Effector memory CD8-positive, alpha-beta T cell (primary cell): Measurements from ENCODE around the gene HRC.

Experiments used
- ATAC-seq: fragments of 150-1000 bp; cut with Tn5 transposase; replicated peaks from 2 replicates; pipeline ENCODE4 v1.10.0; 2021; ENCODE audit warnings: mild to moderate bottlenecking, moderate library complexity
- DNase-seq, 3 experiments: peaks; one replicate each; pipeline ENCODE4 v3.0.0; 2021
- H3K27ac Mint-ChIP-seq, 2 donors: one replicate each; pipeline ENCODE4 v1.8.0; 2022; ENCODE audit warnings: mild to moderate bottlenecking in 2 of 2, mixed read lengths in 2 of 2, moderate library complexity in 2 of 2
- H3K27me3 Mint-ChIP-seq, 2 donors: one replicate each; pipeline ENCODE4 v1.8.0; 2022; ENCODE audit warnings: mixed read lengths in 2 of 2
- H3K36me3 Mint-ChIP-seq: one replicate; pipeline ENCODE4 v1.8.0; 2022; ENCODE audit warnings: mild to moderate bottlenecking, moderate library complexity, mixed read lengths; ENCODE audit not compliant: insufficient read depth
- H3K4me1 Mint-ChIP-seq, 2 donors: one replicate each; pipeline ENCODE4 v1.8.0; 2022; ENCODE audit warnings: low read depth in 2 of 2, mixed read lengths in 2 of 2
- H3K4me3 Mint-ChIP-seq, 2 donors: one replicate each; pipeline ENCODE4 v1.8.0; 2022; ENCODE audit warnings: mild to moderate bottlenecking in 2 of 2, mixed read lengths in 2 of 2, moderate library complexity in 2 of 2
- H3K9me3 Mint-ChIP-seq, 2 donors: one replicate each; pipeline ENCODE4 v1.8.0; 2022; ENCODE audit warnings: mixed read lengths in 2 of 2

Gene HRC

DNA sequence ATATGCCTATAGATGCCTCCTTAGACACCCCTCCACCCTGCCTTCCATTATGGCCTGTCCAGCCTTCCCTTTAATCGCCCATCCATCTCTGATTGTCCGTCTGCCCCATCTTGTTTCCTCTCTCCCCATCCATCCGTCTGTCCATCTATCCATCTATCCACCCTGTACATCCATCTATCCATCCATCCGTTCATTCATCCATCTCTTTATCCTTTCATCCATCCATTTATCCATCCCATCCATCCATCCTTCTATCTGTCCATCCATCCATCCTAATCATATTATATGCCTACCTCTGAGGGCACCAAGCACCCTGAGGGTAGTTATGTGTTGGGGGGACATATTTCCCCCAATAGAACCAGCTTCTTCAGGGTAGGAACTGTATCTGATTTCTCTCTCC is 25.5 kb upstream of the HRC start:
- no peak for DNase-seq
- Mint-ChIP-seq H3K4me3 (no peak overlapping the region), H3K27ac (no peak overlapping the region), H3K4me1 (no peaks in the 10 kb centered on the region), H3K27me3 (peaks cover 11% of the 10 kb centered on the region in 2 donors), H3K36me3 (no peaks in the 10 kb centered on the region), H3K9me3 (peaks cover 0 to 4% of the 10 kb centered on the region in 2 donors)
- ATAC-seq, result no peak

DNA sequence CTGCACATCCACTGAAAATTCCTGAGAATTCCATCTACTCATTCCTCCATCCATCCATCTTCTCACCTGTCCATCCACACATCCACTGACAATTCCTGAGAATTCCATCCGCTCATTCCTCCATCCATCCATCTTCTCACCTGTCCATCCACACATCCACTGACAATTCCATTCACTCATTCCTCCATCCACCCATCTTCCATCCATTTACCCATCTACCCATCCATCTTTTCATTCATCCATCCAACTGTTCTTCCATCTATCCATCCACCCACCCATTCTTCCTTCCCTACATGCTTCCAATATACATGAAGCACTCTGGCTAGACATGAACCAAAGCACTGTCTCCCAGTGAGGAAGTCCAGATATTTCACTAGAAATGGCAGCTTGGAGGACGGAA is 18.0 kb upstream of the HRC start:
- peaks cover 7 to 9% of the 10 kb centered on the region in 2 donors for H3K27me3 Mint-ChIP-seq
- DNase-seq, result no peak
- no peak for ATAC-seq
- H3K4me1 Mint-ChIP-seq, result no peaks in the 10 kb centered on the region
- no peaks in the 10 kb centered on the region for H3K36me3 Mint-ChIP-seq
- H3K9me3 Mint-ChIP-seq, result no peaks in the 10 kb centered on the region
- no peak overlapping the region for H3K4me3 Mint-ChIP-seq
- H3K27ac Mint-ChIP-seq, result no peak overlapping the region

DNA sequence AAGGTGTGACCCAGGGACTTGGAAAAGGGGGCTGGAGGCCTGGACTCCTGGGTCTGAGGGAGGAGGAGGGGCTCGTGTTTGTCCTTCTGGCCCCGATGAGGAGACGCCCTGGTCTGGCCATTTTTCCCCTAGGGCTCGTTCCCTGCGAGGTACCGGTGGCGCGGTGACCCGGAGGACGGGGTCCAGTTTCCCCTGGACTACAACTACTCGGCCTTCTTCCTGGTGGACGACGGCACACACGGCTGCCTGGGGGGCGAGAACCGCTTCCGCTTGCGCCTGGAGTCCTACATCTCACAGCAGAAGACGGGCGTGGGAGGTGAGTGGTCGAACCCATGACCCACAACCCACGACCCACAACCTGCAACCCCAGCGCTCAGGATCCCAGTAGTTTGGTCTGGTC is 13.2 kb upstream of the HRC start:
- Mint-ChIP-seq H3K27ac (no peak overlapping the region), H3K4me1 (no peaks in the 10 kb centered on the region), H3K4me3 (no peak overlapping the region), H3K27me3 (peaks cover 19 to 40% of the 10 kb centered on the region in 2 donors), H3K9me3 (no peaks in the 10 kb centered on the region), H3K36me3 (no peaks in the 10 kb centered on the region)
- DNase-seq (no peak), ATAC-seq (no peak)

DNA sequence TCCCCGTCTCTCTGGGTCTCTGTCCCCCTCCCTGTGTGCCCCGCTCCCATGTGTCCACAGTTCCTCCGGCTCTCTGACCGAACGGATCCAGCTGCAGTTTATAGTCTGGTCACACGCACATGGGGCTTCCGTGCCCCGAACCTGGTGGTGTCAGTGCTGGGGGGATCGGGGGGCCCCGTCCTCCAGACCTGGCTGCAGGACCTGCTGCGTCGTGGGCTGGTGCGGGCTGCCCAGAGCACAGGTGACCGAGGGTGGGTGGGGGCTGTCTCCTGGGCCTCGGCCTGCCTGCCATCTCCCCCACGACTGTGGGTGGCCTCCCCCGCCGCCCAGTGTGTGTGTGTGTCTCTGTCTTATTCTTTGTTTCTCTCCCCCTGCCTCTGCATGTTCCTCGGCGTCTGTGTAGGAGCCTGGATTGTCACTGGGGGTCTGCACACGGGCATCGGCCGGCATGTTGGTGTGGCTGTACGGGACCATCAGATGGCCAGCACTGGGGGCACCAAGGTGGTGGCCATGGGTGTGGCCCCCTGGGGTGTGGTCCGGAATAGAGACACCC is 12.7 kb upstream of the HRC start:
- DNase-seq (no peak), ATAC-seq (no peak)
- Mint-ChIP-seq H3K4me1 (no peaks in the 10 kb centered on the region), H3K4me3 (no peak overlapping the region), H3K9me3 (no peaks in the 10 kb centered on the region), H3K27ac (no peak overlapping the region), H3K36me3 (no peaks in the 10 kb centered on the region), H3K27me3 (peaks cover 19 to 40% of the 10 kb centered on the region in 2 donors)

DNA sequence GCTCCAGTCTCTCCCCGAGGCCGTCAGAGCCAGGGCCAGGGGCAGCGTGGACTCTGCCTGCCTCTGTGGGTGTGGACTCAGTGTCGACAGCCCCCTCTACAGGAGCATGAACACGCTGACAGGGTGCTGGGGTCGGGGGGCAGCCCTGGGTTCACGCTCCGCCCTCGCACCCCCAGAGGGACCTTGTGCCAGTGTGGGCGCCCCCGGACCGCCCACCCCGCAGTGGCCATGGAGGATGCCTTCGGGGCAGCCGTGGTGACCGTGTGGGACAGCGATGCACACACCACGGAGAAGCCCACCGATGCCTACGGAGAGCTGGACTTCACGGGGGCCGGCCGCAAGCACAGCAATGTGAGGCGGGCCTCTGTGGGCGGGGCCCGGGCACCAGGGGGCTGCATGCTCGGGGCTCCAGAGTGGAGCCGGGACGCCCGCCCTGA is 10.7 kb upstream of the HRC start:
- Mint-ChIP-seq H3K9me3 (no peaks in the 10 kb centered on the region), H3K4me1 (no peaks in the 10 kb centered on the region), H3K27me3 (peaks cover 23 to 53% of the 10 kb centered on the region in 2 donors), H3K27ac (no peak overlapping the region), H3K36me3 (no peaks in the 10 kb centered on the region), H3K4me3 (no peak overlapping the region)
- ATAC-seq (no peak), DNase-seq (no peak)

GRCh38 chr19:49165111-49165750 is 10.0 kb upstream of the HRC start:
- H3K4me3 Mint-ChIP-seq, result no peak overlapping the region
- peaks cover under 1% of the 10 kb centered on the region for H3K36me3 Mint-ChIP-seq
- H3K4me1 Mint-ChIP-seq, result no peaks in the 10 kb centered on the region
- ATAC-seq (no peak), DNase-seq (no peak)
- H3K27me3 Mint-ChIP-seq, result peaks cover 29 to 60% of the 10 kb centered on the region in 2 donors
- no peaks in the 10 kb centered on the region for H3K9me3 Mint-ChIP-seq
- H3K27ac Mint-ChIP-seq, result no peak overlapping the region

GRCh38 chr19:49161987-49162386 is 6.8 kb upstream of the HRC start:
- no peak for DNase-seq
- peaks cover 6% of the 10 kb centered on the region in 2 donors for H3K4me1 Mint-ChIP-seq
- H3K4me3 Mint-ChIP-seq, result no peak overlapping the region
- peaks cover 53 to 74% of the 10 kb centered on the region in 2 donors for H3K27me3 Mint-ChIP-seq
- no peaks in the 10 kb centered on the region for H3K9me3 Mint-ChIP-seq
- ATAC-seq, result no peak
- peaks cover 3% of the 10 kb centered on the region for H3K36me3 Mint-ChIP-seq
- no peak overlapping the region for H3K27ac Mint-ChIP-seq

DNA sequence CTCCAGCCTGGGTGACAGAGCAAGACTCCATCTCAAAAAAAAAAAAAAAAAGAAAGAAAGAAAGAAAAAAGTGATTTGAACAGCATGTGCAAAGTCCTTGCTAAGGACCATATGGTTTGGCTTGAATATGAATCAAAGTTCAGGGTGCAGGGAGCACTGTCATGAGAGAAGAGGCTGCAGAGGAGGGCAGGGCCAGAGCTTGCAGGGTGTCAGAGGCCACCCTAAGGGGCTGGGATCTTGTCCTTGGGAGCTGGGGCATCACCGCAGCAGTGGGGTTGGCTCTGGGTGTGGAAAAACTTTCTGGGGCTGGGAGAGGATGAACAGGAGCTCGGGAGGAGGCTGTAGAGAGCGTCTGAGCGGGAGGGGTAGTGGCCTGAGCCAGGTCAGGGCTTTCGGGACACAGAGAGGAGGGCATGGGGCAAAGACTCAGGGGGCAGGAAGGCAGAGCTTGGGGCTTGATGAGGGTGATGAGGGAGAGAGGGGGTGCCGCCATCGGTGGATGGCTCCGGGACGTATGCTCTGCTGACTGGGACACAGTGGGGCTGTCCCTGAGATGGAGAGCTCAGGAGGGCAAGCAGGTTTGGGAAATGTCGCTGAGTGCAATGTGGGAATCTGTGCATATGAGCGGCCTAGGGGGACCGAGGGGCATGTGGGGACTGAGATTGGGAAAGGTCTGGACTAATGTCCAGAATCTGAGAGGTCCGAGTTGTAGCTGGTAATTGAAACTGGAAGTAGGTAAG is 5.4 kb upstream of the HRC start:
- DNase-seq (no peak), ATAC-seq (no peak)
- H3K27me3 Mint-ChIP-seq, result peaks cover 53 to 73% of the 10 kb centered on the region in 2 donors
- H3K27ac Mint-ChIP-seq, result no peak overlapping the region
- no peaks in the 10 kb centered on the region for H3K9me3 Mint-ChIP-seq
- no peak overlapping the region for H3K4me3 Mint-ChIP-seq
- H3K4me1 Mint-ChIP-seq, result peaks cover 6% of the 10 kb centered on the region in 2 donors
- H3K36me3 Mint-ChIP-seq, result peaks cover 3% of the 10 kb centered on the region

DNA sequence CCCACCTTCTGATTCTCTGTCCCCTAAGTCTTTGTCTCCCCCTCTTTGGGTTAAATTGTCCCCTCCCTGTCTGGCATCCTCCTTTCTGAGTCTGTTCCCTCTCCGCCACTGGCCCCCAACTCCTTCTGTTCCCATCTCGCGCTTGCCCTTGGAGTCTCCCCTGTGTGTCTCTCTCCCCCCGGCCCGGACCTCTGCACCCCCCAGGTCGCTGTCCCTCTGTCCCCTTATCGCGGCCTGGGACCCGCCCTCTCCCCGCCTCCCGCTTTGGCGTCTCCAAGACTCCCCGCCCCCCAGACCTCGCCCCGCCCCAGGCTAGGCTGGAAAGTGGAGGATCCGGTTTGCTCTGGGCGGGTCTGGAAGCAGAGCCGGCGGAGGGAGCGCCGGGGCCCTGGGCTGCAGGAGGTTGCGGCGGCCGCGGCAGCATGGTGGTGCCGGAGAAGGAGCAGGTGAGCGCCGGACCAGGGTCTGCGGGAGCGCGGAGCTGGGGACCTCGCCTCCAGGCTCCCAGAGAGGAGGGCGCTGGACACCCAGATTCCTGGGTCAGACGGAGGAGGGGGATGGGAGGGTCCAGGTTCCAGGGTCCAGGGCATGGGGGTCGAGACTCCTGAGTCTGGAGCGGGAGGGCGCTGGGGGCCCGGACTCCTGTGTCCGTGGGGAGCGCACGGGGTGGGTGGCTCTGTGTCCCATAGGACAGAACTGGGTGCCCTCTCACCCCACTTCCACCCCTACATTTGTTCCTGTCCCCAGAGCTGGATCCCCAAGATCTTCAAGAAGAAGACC is 2.4 kb upstream of the HRC start, which contains the start of gene TRPM4:
TSS of gene TRPM4 (plus strand) at position 348 of the 780 bp plus-strand sequence. CDS start at position 423, 75 bp downstream.
- Mint-ChIP-seq H3K27ac (no peak within 1 kb of the TSS), H3K4me3 (peak within 1 kb of the TSS; percentile 33 to 64), H3K27me3 (peaks cover 72 to 92% of the 10 kb centered on the region in 2 donors), H3K36me3 (peaks cover 3% of the 10 kb centered on the region), H3K9me3 (no peaks in the 10 kb centered on the region), H3K4me1 (peaks cover 6% of the 10 kb centered on the region in 2 donors)
- no peak for DNase-seq
- peak; percentile 51 for ATAC-seq

DNA sequence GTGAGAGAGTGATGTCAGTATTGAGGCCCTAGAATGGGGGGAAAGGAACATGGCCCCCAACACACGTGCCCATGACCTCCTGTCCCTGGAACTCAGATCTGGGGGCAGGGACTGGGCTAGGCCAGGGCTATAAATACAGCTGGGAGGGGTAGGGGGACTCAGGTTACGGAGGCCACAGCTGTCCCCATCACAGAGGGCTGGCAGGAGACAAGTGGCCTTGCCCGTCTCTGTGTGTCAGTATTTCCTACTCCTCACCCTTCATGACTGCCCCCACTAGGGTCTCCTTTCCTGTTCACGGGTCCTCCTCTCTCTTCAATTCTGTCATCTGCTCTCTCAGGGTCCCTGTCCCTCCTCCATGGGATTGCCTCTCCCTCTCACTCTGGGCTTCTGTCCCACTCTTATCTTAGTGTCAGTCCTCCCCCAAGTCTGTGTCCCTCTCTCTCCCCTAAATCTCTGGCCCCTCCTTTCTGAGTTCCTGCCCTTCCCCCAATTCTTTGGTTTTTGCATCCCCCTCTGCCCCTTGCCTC is 687 bp upstream of the HRC start:
- Mint-ChIP-seq H3K4me1 (peaks cover 9 to 11% of the 10 kb centered on the region in 2 donors), H3K4me3 (no peak overlapping the region), H3K27ac (no peak overlapping the region)

GRCh38 chr19:49154279-49154678 is 917 bp downstream of the HRC start:
- no peak overlapping the region for H3K27ac Mint-ChIP-seq
- peaks cover 6% of the 10 kb centered on the region for H3K36me3 Mint-ChIP-seq
- ATAC-seq, result no peak
- H3K4me3 Mint-ChIP-seq, result no peak overlapping the region
- no peaks in the 10 kb centered on the region for H3K9me3 Mint-ChIP-seq
- peaks cover 69 to 96% of the 10 kb centered on the region in 2 donors for H3K27me3 Mint-ChIP-seq
- peaks cover 19 to 22% of the 10 kb centered on the region in 2 donors for H3K4me1 Mint-ChIP-seq
- DNase-seq, result no peak

More for the DNA sequence above, 687 bp upstream of the HRC start:
- DNase-seq (no peak), ATAC-seq (no peak)
- peaks cover 3% of the 10 kb centered on the region for H3K36me3 Mint-ChIP-seq
- no peaks in the 10 kb centered on the region for H3K9me3 Mint-ChIP-seq
- peaks cover 72 to 96% of the 10 kb centered on the region in 2 donors for H3K27me3 Mint-ChIP-seq

GRCh38 chr19:49153167-49153809 is 1.9 kb downstream of the HRC start:
- Mint-ChIP-seq H3K27me3 (peaks cover 73 to 99% of the 10 kb centered on the region in 2 donors), H3K36me3 (peaks cover 7% of the 10 kb centered on the region), H3K4me3 (peak overlapping the region in 1 of 2 donors; percentile 58)

More at GRCh38 chr19:49153167-49153809, 1.9 kb downstream of the HRC start:
- ATAC-seq (no peak), DNase-seq (no peak)
- no peaks in the 10 kb centered on the region for H3K9me3 Mint-ChIP-seq
- H3K4me1 Mint-ChIP-seq, result peaks cover 23 to 25% of the 10 kb centered on the region in 2 donors
- no peak overlapping the region for H3K27ac Mint-ChIP-seq
